ENCODE data around the gene CIB4. TPM values are rescaled to one million over a fixed set of nuclear protein-coding genes. Genes with fewer than 3 reads are reported as not detected.

Gene CIB4
- total and polyA plus RNA-seq, 2 of the 4 experiments (the other 2 are of a cell fraction) = not detected

DNA sequence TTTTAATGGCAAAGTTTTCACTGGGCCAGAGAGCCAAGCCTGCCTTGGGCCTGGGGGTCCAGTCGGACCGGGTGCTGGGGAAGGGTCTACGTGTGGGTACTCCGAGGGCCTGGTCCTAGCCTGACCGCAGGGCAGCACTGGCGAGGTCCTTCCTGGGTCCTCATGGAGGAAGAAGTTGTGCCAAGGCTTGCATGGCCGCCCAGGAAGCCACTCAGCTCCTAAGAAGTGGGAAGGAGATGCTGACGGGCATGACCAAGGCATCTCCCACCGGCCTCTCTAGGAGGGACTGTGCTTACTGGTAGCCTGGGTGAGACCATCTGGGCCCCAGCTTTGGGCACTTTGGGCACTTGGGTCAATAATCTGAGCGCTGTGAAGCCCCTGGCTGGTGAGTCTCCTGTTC is 22.6 kb downstream of the CIB4 start:
- ChIA-PET POLR2A (ENCODE audit: unreplicated experiment) (no interaction called here), CTCF (no interaction called here)
- peaks cover 4% of the 10 kb centered on the region; the same call in 1 of the 2 replicates for H3K4me1 ChIP-seq (ENCODE audit: control insufficient read depth, insufficient read depth, low read length)
- H4K8ac ChIP-seq (ENCODE audit: low read depth in 2 of 2, low read length in 2 of 2) = no peak overlapping the region
- 79% methylated on average over 6 of the region's 10 CpGs; no CpG with 5 or more reads in 1 of the 2 experiments for WGBS, 2 experiments (ENCODE audit: extremely low coverage in 2 of 2, insufficient read length in 1 of 2)
- DNase-seq (no peak), ATAC-seq (ENCODE audit: low read depth) (no peak)
- H2AFZ ChIP-seq (replicated peaks; ENCODE audit: low read length, poor library complexity) = no peak overlapping the region
- no peak overlapping the region for H2AK5ac ChIP-seq (ENCODE audit: low read depth, low read length)
- no peak overlapping the region for H3K4me2 ChIP-seq (ENCODE audit: low read depth, low read length)
- no peak overlapping the region for H4K91ac ChIP-seq (ENCODE audit: insufficient read depth, low read depth, low read length)
- TF ChIP-seq MAFK (IDR thresholded peaks at IDR 0.05; ENCODE audit: low read depth, low read length) (no peak), MXI1 (IDR thresholded peaks at IDR 0.05; ENCODE audit: borderline replicate concordance, low read depth, low read length) (no peak), RAD21 (IDR thresholded peaks at IDR 0.05; ENCODE audit: low read length) (no peak), SMC3 (IDR thresholded peaks at IDR 0.05; ENCODE audit: low read depth, low read length) (no peak), RFX5 (IDR thresholded peaks at IDR 0.05; ENCODE audit: low read depth, low read length) (no peak), NFE2L2 (IDR thresholded peaks at IDR 0.05; ENCODE audit: low read depth, low read length) (no peak), FOS (IDR thresholded peaks at IDR 0.05; ENCODE audit: low read depth, low read length) (no peak), RCOR1 (IDR thresholded peaks at IDR 0.05; ENCODE audit: insufficient replicate concordance, low read length) (no peak), ELK1 (IDR thresholded peaks at IDR 0.05; ENCODE audit: borderline replicate concordance, low read depth, low read length) (no peak)
- TF ChIP-seq, protein P1, sequence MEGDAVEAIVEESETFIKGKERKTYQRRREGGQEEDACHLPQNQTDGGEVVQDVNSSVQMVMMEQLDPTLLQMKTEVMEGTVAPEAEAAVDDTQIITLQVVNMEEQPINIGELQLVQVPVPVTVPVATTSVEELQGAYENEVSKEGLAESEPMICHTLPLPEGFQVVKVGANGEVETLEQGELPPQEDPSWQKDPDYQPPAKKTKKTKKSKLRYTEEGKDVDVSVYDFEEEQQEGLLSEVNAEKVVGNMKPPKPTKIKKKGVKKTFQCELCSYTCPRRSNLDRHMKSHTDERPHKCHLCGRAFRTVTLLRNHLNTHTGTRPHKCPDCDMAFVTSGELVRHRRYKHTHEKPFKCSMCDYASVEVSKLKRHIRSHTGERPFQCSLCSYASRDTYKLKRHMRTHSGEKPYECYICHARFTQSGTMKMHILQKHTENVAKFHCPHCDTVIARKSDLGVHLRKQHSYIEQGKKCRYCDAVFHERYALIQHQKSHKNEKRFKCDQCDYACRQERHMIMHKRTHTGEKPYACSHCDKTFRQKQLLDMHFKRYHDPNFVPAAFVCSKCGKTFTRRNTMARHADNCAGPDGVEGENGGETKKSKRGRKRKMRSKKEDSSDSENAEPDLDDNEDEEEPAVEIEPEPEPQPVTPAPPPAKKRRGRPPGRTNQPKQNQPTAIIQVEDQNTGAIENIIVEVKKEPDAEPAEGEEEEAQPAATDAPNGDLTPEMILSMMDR (conservative IDR thresholded peaks at IDR 0.05; ENCODE audit: low read depth, low read length) = no peak
- no peak overlapping the region for H3K14ac ChIP-seq (replicated peaks; ENCODE audit: low read depth, low read length)
- no TSS peak for BruUV-seq (replicated peaks)
- H3K23ac ChIP-seq (ENCODE audit: low read depth, low read length) = no peak overlapping the region
- no peak overlapping the region for H3K4me3 ChIP-seq (ENCODE audit: insufficient read depth, low read depth, low read length)
- H2BK20ac ChIP-seq (ENCODE audit: low read depth, low read length) = no peak overlapping the region
- H3K36me3 ChIP-seq (ENCODE audit: control insufficient read depth, insufficient read depth, low read length) = no peaks in the 10 kb centered on the region
- dilution Hi-C loops (cut with HindIII; ENCODE audit: low sequenced_read_pairs, unreplicated experiment) (no loop called here), in situ Hi-C loops (cut with MboI; ENCODE audit: low sequenced_read_pairs) (no loop called here), intact Hi-C loops (cut with micrococcal nuclease) (no loop called here)
- H3K27me3 ChIP-seq (ENCODE audit: control insufficient read depth, insufficient read depth, low read length) = peaks cover 70% of the 10 kb centered on the region
- H2AK9ac ChIP-seq (replicated peaks; ENCODE audit: low read depth, low read length, poor library complexity) = no peak overlapping the region
- H2BK120ac ChIP-seq (ENCODE audit: low read depth, low read length) = no peak overlapping the region
- H3K79me1 ChIP-seq (ENCODE audit: low read depth in 1 of 2, low read length in 2 of 2) = no peaks in the 10 kb centered on the region
- no peak overlapping the region for H3K4ac ChIP-seq (ENCODE audit: low read depth, low read length)
- no peak overlapping the region for H3K9ac ChIP-seq (ENCODE audit: low read depth, low read length)
- H3K56ac ChIP-seq (ENCODE audit: extremely low read depth, insufficient read depth, low read length) = no peak overlapping the region
- H4K5ac ChIP-seq (ENCODE audit: low read depth, low read length) = no peak overlapping the region
- H3K18ac ChIP-seq (ENCODE audit: low read depth, low read length) = no peak overlapping the region
- no peak overlapping the region for H2BK5ac ChIP-seq (ENCODE audit: low read depth, low read length, poor library complexity, severe bottlenecking)
- no peaks in the 10 kb centered on the region for H4K20me1 ChIP-seq (ENCODE audit: insufficient read depth, low read length)
- no peak overlapping the region for H3K27ac ChIP-seq (ENCODE audit: insufficient read depth, low read length)
- no peaks in the 10 kb centered on the region for H3K9me1 ChIP-seq (ENCODE audit: insufficient read depth, low read length)
- H3K9me3 ChIP-seq (ENCODE audit: control insufficient read depth, insufficient read depth, low read length) = peaks cover 6% of the 10 kb centered on the region; the same call in 1 of the 2 replicates
- H2BK15ac ChIP-seq (ENCODE audit: low read depth, low read length) = no peak overlapping the region

All from IMR-90 (cell line).